Uterus (tissue), 4 donors: Measurements from ENCODE around the gene LITAF. TPM values are rescaled to one million over a fixed set of nuclear protein-coding genes. Genes with fewer than 3 reads are reported as not detected.

ENCODE experiments used
- DNase-seq, 2 donors: peaks; one replicate each; pipeline ENCODE4 v3.0.0-alpha.2; 2019 to 2020
- H3K27ac ChIP-seq, 2 donors: fragments of 200-600 bp; sonication (generic); 1 replicate in 1 of 2; 2 replicates in 1 of 2; pipeline ENCODE4 v1.5.1; 2016 to 2018
- H3K27me3 ChIP-seq, 2 donors: fragments of 200-600 bp; sonication (generic); one replicate each; pipeline ENCODE4 v1.5.1; 2018 to 2019; ENCODE audit warnings: control low read depth in 1 of 2
- H3K36me3 ChIP-seq, 2 donors: fragments of 200-600 bp; sonication (generic); one replicate each; pipeline ENCODE4 v1.5.1; 2019; ENCODE audit warnings: control low read depth in 1 of 2
- H3K4me1 ChIP-seq, 2 donors: fragments of 200-600 bp; sonication (generic); one replicate each; pipeline ENCODE4 v1.5.1; 2018 to 2019; ENCODE audit warnings: control low read depth in 1 of 2
- H3K4me3 ChIP-seq, 2 donors: fragments of 200-600 bp; sonication (generic); 1 replicate in 1 of 2; 2 replicates in 1 of 2; pipeline ENCODE4 v1.5.1; 2018 to 2019; ENCODE audit warnings: mild to moderate bottlenecking in 1 of 2
- H3K9me3 ChIP-seq, 2 donors: fragments of 200-600 bp; sonication (generic); one replicate each; pipeline ENCODE4 v1.5.1; 2019; ENCODE audit warnings: control low read depth in 1 of 2
- POLR2A ChIP-seq, 2 donors: fragments of 450-650 bp; IDR thresholded peaks; one replicate each; pipeline ENCODE4 v1.6.1; 2016; ENCODE audit warnings: antibody characterized with exemption in 2 of 2, mild to moderate bottlenecking in 1 of 2, moderate library complexity in 1 of 2
- intact Hi-C: fragments of 100-400 bp; cut with DNase I; formaldehyde crosslinking; loops from one replicate; pipeline ENCODE4 v1.15.1; 2023; ENCODE audit warnings: low total_unique reads
- total RNA-seq, 4 donors: library from RNA; depleted of rRNA in 3 of 4; stranded (reverse); fragments of >200 nt in 3 of 4; gene quantifications; one replicate each; pipeline versions ENCODE4 v1.1.0 to v1.2.4, GENCODE V29; 2014 to 2023
- TF ChIP-seq, protein P1 (sequence below), 4 experiments: fragments of 200-600 bp in 2 of 4; fragments of 450-650 bp in 2 of 4; sonication (generic) in 2 of 4; IDR thresholded peaks; one replicate each; pipeline ENCODE4 v1.5.1; 2016 to 2019; ENCODE audit warnings: antibody characterized with exemption in 4 of 4, mild to moderate bottlenecking in 2 of 4, moderate library complexity in 1 of 4
- donor health status: DM: yes; HTN: yes; CAD: no.

The LITAF gene
- total RNA-seq, 4 donors from 2014 or later, result 46.9 to 163 (median 73.2) TPM

DNA sequence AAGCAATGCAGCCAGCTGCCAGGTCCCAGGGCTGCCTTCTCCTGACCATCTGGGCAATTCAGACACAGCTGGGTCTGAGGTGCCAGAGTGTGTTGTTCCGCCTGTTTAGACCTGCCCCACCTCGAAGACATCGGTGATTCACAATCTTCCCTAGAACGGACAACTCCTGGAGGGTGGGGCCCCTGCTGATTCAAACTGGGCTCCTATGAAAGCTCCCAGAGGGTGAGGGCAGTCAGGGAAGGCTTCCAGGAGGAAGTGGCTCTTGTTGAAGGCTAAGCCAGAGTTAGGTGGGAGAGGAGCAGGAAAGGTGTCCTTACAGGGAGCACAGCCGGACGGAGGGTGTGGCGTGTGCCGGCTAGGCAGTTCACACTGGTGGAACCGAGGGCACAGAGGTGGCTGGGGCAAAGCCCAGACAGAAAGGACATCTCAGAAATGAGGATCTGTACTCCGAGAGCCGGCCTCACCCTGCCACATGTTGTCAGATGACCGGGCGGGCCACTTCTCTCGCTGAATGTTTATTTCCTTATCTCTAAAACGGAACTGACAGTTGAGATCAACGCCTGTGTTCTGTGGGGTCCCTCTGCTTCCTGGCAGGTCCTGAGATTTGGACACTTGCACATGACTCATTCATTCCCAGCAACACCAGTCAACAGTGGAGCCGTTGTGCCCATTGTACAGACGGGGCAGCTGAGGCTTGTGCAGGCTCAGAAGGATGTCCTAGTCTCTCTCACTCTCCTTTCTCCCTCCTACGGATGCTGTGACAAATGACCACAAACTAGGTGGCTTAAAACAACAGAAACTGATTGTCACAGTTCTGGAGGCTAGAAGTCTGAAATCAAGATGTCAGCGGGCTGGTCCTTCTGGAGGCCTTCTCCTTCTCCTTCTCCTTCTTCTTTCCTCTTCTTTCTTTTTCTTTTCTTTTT is 26.9 kb upstream of the LITAF start:
- intact Hi-C loops, result no loop called here
- no peak overlapping the region for H3K27ac ChIP-seq

DNA sequence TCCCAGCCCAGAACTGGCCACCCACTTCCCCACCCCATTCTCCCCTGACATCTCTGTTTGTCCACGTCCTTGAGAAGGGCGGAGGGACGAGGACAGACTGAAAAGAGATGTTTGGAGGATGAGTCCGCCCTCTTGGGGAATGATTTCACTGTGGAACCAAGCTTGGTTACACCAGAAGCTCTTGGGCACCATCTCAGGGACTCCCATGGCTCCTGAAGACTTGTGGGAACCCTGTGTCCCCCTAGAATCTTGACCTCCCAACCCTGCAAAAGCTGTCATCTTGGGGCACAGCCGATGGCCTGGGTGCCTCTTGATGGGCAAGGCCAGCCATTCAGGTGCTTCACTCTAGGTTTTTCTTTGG is 25.9 kb upstream of the LITAF start:
- TF ChIP-seq, protein P1, sequence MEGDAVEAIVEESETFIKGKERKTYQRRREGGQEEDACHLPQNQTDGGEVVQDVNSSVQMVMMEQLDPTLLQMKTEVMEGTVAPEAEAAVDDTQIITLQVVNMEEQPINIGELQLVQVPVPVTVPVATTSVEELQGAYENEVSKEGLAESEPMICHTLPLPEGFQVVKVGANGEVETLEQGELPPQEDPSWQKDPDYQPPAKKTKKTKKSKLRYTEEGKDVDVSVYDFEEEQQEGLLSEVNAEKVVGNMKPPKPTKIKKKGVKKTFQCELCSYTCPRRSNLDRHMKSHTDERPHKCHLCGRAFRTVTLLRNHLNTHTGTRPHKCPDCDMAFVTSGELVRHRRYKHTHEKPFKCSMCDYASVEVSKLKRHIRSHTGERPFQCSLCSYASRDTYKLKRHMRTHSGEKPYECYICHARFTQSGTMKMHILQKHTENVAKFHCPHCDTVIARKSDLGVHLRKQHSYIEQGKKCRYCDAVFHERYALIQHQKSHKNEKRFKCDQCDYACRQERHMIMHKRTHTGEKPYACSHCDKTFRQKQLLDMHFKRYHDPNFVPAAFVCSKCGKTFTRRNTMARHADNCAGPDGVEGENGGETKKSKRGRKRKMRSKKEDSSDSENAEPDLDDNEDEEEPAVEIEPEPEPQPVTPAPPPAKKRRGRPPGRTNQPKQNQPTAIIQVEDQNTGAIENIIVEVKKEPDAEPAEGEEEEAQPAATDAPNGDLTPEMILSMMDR (IDR thresholded peaks at IDR 0.05), result no peak
- no peak for TF ChIP-seq POLR2A (IDR thresholded peaks at IDR 0.05)
- no peaks in the 10 kb centered on the region for H3K27me3 ChIP-seq
- no peaks in the 10 kb centered on the region for H3K4me1 ChIP-seq
- intact Hi-C loops, result no loop called here
- no peaks in the 10 kb centered on the region for H3K36me3 ChIP-seq
- DNase-seq, result no peak
- no peak overlapping the region for H3K4me3 ChIP-seq
- H3K9me3 ChIP-seq, result no peaks in the 10 kb centered on the region
- H3K27ac ChIP-seq, result no peak overlapping the region

More for the DNA sequence above, 26.9 kb upstream of the LITAF start:
- TF ChIP-seq, protein P1 (IDR thresholded peaks at IDR 0.05), result no peak
- TF ChIP-seq POLR2A (IDR thresholded peaks at IDR 0.05), result no peak
- no peaks in the 10 kb centered on the region for H3K27me3 ChIP-seq
- no peaks in the 10 kb centered on the region for H3K36me3 ChIP-seq
- no peak for DNase-seq
- no peaks in the 10 kb centered on the region for H3K9me3 ChIP-seq
- H3K4me1 ChIP-seq, result no peaks in the 10 kb centered on the region
- H3K4me3 ChIP-seq, result no peak overlapping the region

DNA sequence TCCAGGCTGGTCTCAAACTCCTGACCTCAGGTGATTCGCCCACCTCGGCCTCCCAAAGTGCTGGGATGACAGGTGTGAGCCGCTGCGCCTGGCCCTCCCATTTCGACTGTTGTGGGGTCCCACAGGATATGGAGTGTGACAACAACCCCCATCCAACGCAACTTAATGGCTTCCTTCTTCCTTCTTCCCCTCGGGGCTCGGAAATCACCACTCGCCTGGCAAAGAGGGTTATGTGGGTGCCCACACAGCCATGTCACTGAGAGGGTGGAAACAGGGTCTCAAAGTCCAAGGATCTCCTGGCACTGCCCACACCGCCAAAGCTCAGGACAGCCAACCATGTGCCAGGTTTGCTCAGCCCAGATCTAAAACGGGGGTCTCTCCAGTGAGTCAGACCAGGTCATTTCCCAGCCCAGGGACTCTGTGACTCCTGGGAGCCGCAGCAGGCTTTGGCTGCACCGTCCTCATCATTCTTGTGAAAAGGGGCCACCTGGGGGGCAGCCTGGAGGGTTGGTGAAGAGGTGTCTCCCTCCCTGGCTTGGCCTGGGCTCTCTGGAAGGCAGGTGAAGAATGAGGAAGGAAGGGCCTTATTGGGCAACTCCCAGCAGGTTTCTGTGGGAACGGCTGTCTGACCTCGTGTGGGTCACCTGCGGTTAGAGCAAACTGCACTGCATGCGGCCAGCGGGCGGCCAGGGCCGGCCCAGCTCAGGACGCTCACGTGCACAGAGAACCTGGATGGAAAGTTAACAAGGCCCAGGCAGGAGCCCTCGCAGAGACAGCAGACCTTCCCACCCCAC is 25.3 kb upstream of the LITAF start:
- no peak overlapping the region for H3K27ac ChIP-seq
- no peak for DNase-seq

DNA sequence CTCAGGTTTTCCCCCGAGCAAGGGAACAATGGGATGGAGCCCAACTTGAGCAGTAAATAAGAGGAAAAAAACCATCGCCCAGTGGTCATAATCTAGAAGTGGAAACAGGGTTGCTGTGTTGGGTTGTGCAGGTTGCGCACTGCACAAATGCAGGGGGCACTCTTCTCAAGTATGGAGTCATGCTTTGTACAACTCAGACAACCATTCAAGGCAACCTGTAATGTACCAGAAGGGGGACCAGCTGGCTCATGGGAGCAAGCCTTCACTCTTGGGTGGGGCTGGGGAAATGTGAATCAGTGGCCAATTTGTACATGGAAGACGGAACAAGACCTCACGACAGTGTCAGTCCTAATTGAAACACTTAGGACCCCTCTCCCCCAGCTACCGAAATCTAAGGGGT is 23.9 kb upstream of the LITAF start:
- H3K27ac ChIP-seq, result no peak overlapping the region
- H3K27me3 ChIP-seq, result no peaks in the 10 kb centered on the region
- no peaks in the 10 kb centered on the region for H3K9me3 ChIP-seq
- DNase-seq, result no peak
- no peaks in the 10 kb centered on the region for H3K4me1 ChIP-seq
- intact Hi-C loops, result no loop called here
- H3K36me3 ChIP-seq, result no peaks in the 10 kb centered on the region
- TF ChIP-seq POLR2A (IDR thresholded peaks at IDR 0.05), result no peak
- TF ChIP-seq, protein P1 (IDR thresholded peaks at IDR 0.05), result no peak
- H3K4me3 ChIP-seq, result no peak overlapping the region

More for the DNA sequence above, 25.3 kb upstream of the LITAF start:
- no peak for TF ChIP-seq POLR2A (IDR thresholded peaks at IDR 0.05)
- TF ChIP-seq, protein P1 (IDR thresholded peaks at IDR 0.05), result no peak
- intact Hi-C loops, result no loop called here
- H3K36me3 ChIP-seq, result no peaks in the 10 kb centered on the region
- H3K9me3 ChIP-seq, result no peaks in the 10 kb centered on the region
- no peak overlapping the region for H3K4me3 ChIP-seq
- H3K4me1 ChIP-seq, result no peaks in the 10 kb centered on the region
- no peaks in the 10 kb centered on the region for H3K27me3 ChIP-seq

DNA sequence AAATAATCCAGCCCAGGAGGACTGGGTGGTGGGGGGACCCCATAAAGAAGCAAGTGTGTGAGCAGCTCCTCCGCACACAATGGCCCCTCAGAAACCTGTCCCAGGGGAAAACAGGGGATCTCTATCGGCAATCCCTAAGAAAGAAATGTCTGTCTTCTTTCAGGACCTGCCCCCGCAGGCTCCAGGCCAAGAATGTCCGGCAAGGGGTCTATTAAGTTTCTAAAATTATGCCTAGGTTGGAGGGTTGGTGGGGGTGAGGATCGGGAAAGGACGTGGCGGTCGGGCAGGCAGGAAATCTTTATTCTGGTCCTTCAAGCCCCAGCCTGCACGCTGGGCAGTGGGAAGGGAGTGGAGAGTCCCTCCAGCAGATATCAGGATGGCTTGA is 23.4 kb upstream of the LITAF start:
- no peaks in the 10 kb centered on the region for H3K27me3 ChIP-seq
- no peaks in the 10 kb centered on the region for H3K4me1 ChIP-seq
- TF ChIP-seq POLR2A (IDR thresholded peaks at IDR 0.05), result no peak
- TF ChIP-seq, protein P1 (IDR thresholded peaks at IDR 0.05), result no peak
- no peaks in the 10 kb centered on the region for H3K36me3 ChIP-seq
- no peaks in the 10 kb centered on the region for H3K9me3 ChIP-seq
- no peak overlapping the region for H3K27ac ChIP-seq
- intact Hi-C loops, result no loop called here
- H3K4me3 ChIP-seq, result no peak overlapping the region
- no peak for DNase-seq
